Measurements from ENCODE around the gene MLH3. TPM values are rescaled to one million over a fixed set of nuclear protein-coding genes. Genes with fewer than 3 reads are reported as not detected.

The MLH3 gene
- polyA plus RNA-seq, 3 donors = 3.4 to 6.3 (median 5.1) TPM

- Histone ChIP-seq H3K79me2 (ENCODE audit: insufficient read depth, low read length) (no peaks in the 10 kb centered on the region), H3K36me3 (replicated peaks in 1 of 2; ENCODE audit: control insufficient read depth in 1 of 2, insufficient read depth in 2 of 2, low read length in 2 of 2) (peaks cover 87 to 99% of the 10 kb centered on the region in 2 donors), H3K4me2 (replicated peaks; ENCODE audit: extremely low read depth, low read length, poor library complexity, severe bottlenecking) (no peak overlapping the region), H3K9ac (ENCODE audit: insufficient read depth, low read length, poor library complexity, severe bottlenecking) (no peak overlapping the region), H4K20me1 (ENCODE audit: insufficient read depth, low read length) (no peaks in the 10 kb centered on the region), H3K9me3 (replicated peaks in 1 of 2; ENCODE audit: control insufficient read depth in 1 of 2, insufficient read depth in 1 of 2, low read length in 2 of 2) (no peaks in the 10 kb centered on the region), H3K4me1 (ENCODE audit: control insufficient read depth in 1 of 2, insufficient read depth in 2 of 2, low read length in 2 of 2) (no peaks in the 10 kb centered on the region), H3K27ac (ENCODE audit: low read depth in 1 of 2, low read length in 2 of 2) (no peak overlapping the region), H3K4me3 (replicated peaks in 1 of 3; ENCODE audit: low read depth in 2 of 3, low read length in 3 of 3) (no peak overlapping the region), H2AFZ (ENCODE audit: insufficient read depth, low read depth, low read length, poor library complexity, severe bottlenecking) (no peak overlapping the region), H3K27me3 (ENCODE audit: control insufficient read depth in 2 of 2, insufficient read depth in 2 of 2, low read length in 2 of 2) (no peaks in the 10 kb centered on the region)
- no peaks in the 10 kb centered on the region for H3K4me1 Mint-ChIP-seq
- H3K9me3 Mint-ChIP-seq = no peaks in the 10 kb centered on the region
- no peaks in the 10 kb centered on the region for H3K27me3 Mint-ChIP-seq (ENCODE audit: low read depth in 3 of 3)
- H3K27ac Mint-ChIP-seq = no peak overlapping the region
- DNase-seq = no peak
- intact Hi-C loops (cut with micrococcal nuclease) = no loop called here
- no peak overlapping the region for H3K4me3 Mint-ChIP-seq
- TF ChIP-seq, protein P1, sequence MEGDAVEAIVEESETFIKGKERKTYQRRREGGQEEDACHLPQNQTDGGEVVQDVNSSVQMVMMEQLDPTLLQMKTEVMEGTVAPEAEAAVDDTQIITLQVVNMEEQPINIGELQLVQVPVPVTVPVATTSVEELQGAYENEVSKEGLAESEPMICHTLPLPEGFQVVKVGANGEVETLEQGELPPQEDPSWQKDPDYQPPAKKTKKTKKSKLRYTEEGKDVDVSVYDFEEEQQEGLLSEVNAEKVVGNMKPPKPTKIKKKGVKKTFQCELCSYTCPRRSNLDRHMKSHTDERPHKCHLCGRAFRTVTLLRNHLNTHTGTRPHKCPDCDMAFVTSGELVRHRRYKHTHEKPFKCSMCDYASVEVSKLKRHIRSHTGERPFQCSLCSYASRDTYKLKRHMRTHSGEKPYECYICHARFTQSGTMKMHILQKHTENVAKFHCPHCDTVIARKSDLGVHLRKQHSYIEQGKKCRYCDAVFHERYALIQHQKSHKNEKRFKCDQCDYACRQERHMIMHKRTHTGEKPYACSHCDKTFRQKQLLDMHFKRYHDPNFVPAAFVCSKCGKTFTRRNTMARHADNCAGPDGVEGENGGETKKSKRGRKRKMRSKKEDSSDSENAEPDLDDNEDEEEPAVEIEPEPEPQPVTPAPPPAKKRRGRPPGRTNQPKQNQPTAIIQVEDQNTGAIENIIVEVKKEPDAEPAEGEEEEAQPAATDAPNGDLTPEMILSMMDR (IDR thresholded peaks at IDR 0.05) = no peak
- H3K36me3 Mint-ChIP-seq = peaks cover 82 to 98% of the 10 kb centered on the region in 2 donors
Measured at GRCh38 chr14:75098212-75098611, 46.9 kb upstream of the MLH3 start.

- intact Hi-C loops (cut with micrococcal nuclease) = no loop called here
- H3K9ac ChIP-seq (ENCODE audit: insufficient read depth, low read length, poor library complexity, severe bottlenecking) = no peak overlapping the region
- H3K27ac ChIP-seq (ENCODE audit: low read depth in 1 of 2, low read length in 2 of 2) = no peak overlapping the region
- Mint-ChIP-seq H3K27ac (no peak overlapping the region), H3K36me3 (peaks cover 84 to 97% of the 10 kb centered on the region in 2 donors), H3K27me3 (ENCODE audit: low read depth in 3 of 3) (no peaks in the 10 kb centered on the region), H3K9me3 (no peaks in the 10 kb centered on the region), H3K4me1 (no peaks in the 10 kb centered on the region), H3K4me3 (no peak overlapping the region)
- DNase-seq = no peak
- TF ChIP-seq, protein P1 (IDR thresholded peaks at IDR 0.05) = no peak
- H3K4me1 ChIP-seq (ENCODE audit: control insufficient read depth in 1 of 2, insufficient read depth in 2 of 2, low read length in 2 of 2) = no peaks in the 10 kb centered on the region
- no peak overlapping the region for H2AFZ ChIP-seq (ENCODE audit: insufficient read depth, low read depth, low read length, poor library complexity, severe bottlenecking)
- peaks cover 91 to 98% of the 10 kb centered on the region in 2 donors for H3K36me3 ChIP-seq (replicated peaks in 1 of 2; ENCODE audit: control insufficient read depth in 1 of 2, insufficient read depth in 2 of 2, low read length in 2 of 2)
- H3K79me2 ChIP-seq (ENCODE audit: insufficient read depth, low read length) = no peaks in the 10 kb centered on the region
- no peaks in the 10 kb centered on the region for H3K27me3 ChIP-seq (ENCODE audit: control insufficient read depth in 2 of 2, insufficient read depth in 2 of 2, low read length in 2 of 2)
- no peaks in the 10 kb centered on the region for H3K9me3 ChIP-seq (replicated peaks in 1 of 2; ENCODE audit: control insufficient read depth in 1 of 2, insufficient read depth in 1 of 2, low read length in 2 of 2)
- WGBS (ENCODE audit: insufficient coverage) = 98% methylated on average over 5 of the region's 6 CpGs
- no peak overlapping the region for H3K4me3 ChIP-seq (replicated peaks in 1 of 3; ENCODE audit: low read depth in 2 of 3, low read length in 3 of 3)
- H3K4me2 ChIP-seq (replicated peaks; ENCODE audit: extremely low read depth, low read length, poor library complexity, severe bottlenecking) = no peak overlapping the region
- H4K20me1 ChIP-seq (ENCODE audit: insufficient read depth, low read length) = no peaks in the 10 kb centered on the region
Measured at GRCh38 chr14:75096959-75097358, 45.7 kb upstream of the MLH3 start.

Measured in CD14-positive monocyte (primary cell).